Thymus (tissue), 2 donors: ENCODE data around the gene PRSS35. TPM values are rescaled to one million over a fixed set of nuclear protein-coding genes. Genes with fewer than 3 reads are reported as not detected.

Experiments
- polyA plus RNA-seq: library from polyadenylated mRNA; stranded (reverse); fragments of 200-250 nt; gene quantifications from one replicate; pipeline ENCODE4 v1.2.3, GENCODE V29; 2013
- total RNA-seq: library from RNA; stranded (reverse); fragments of 120-200 nt; gene quantifications from one replicate; pipeline ENCODE4 v1.2.4, GENCODE V29; 2013
- donor health status: healthy.

The PRSS35 gene
- total and polyA plus RNA-seq, 2 donors, result 0.68 to 1.7 TPM

Other genes starting within 250 kb of the PRSS35 start
- gene ME1, start 81.5 kb upstream of the PRSS35 start, total RNA-seq, result 2.1 TPM
- 8.1 TPM for gene ME1, start 81.5 kb upstream of the PRSS35 start, polyA plus RNA-seq
- 0.66 TPM for gene SNAP91, start 196.6 kb downstream of the PRSS35 start, total RNA-seq
- gene SNAP91, start 196.6 kb downstream of the PRSS35 start, polyA plus RNA-seq, result 0.66 TPM